HepG2 (cell line): ENCODE results near the gene ATP6V0A1. TPM values are rescaled to one million over a fixed set of nuclear protein-coding genes. Genes with fewer than 3 reads are reported as not detected.
A peak's percentile ranks its signal among the peaks of the same experiment; 100 is the strongest.

ENCODE experiments used
- ARID2 ChIP-seq: sonication (generic); formaldehyde crosslinking; IDR thresholded peaks from 2 replicates; pipeline ENCODE4 v1.8.1; 2022; ENCODE audit warnings: mild to moderate bottlenecking, missing genetic modification reagents, borderline replicate concordance
- CCAR2 ChIP-seq: fragments of 200-400 bp; formaldehyde crosslinking; optimal IDR thresholded peaks from 2 replicates; pipeline ENCODE3; 2018; ENCODE audit warnings: low read depth, mild to moderate bottlenecking, low read length, moderate library complexity
- FOXK1 ChIP-seq: sonication (generic); formaldehyde crosslinking; IDR thresholded peaks from 2 replicates; pipeline ENCODE4 v1.4.0; 2020; ENCODE audit warnings: low read depth, missing genetic modification reagents, borderline replicate concordance
- IRF9 ChIP-seq: sonication (generic); formaldehyde crosslinking; IDR thresholded peaks from 2 replicates; pipeline ENCODE4 v1.8.0; 2022; ENCODE audit warnings: missing genetic modification reagents, mild to moderate bottlenecking, borderline replicate concordance
- ONECUT2 ChIP-seq: sonication (generic); formaldehyde crosslinking; IDR thresholded peaks from 2 replicates; pipeline ENCODE4 v1.4.0; 2020; ENCODE audit warnings: missing genetic modification reagents
- PBX3 ChIP-seq: sonication (generic); formaldehyde crosslinking; IDR thresholded peaks from 2 replicates; pipeline ENCODE4 v1.8.1; 2023; ENCODE audit warnings: missing genetic modification reagents, inconsistent platforms, borderline replicate concordance
- RARG ChIP-seq: sonication (generic); formaldehyde crosslinking; IDR thresholded peaks from 2 replicates; pipeline ENCODE4 v1.4.0; 2020; ENCODE audit warnings: low read depth, mild to moderate bottlenecking, missing genetic modification reagents
- RBFOX2 ChIP-seq: fragments of 200-400 bp; formaldehyde crosslinking; IDR thresholded peaks from 2 replicates; pipeline ENCODE4 v1.6.1; 2017; ENCODE audit warnings: low read depth, mild to moderate bottlenecking, low read length
- TEAD2 ChIP-seq: sonication (generic); formaldehyde crosslinking; IDR thresholded peaks from 2 replicates; pipeline ENCODE4 v1.9.0; 2021; ENCODE audit warnings: missing genetic modification reagents
- ZBTB3 ChIP-seq: sonication (generic); formaldehyde crosslinking; IDR thresholded peaks from 2 replicates; pipeline ENCODE4 v1.4.0; 2020; ENCODE audit warnings: low read depth, mild to moderate bottlenecking, moderate library complexity, missing genetic modification reagents, borderline replicate concordance
- ZNF30 ChIP-seq: sonication (generic); formaldehyde crosslinking; IDR thresholded peaks from 2 replicates; pipeline ENCODE4 v1.5.0; 2020; ENCODE audit warnings: mild to moderate bottlenecking, missing genetic modification reagents
- ZNF562 ChIP-seq: sonication (generic); formaldehyde crosslinking; IDR thresholded peaks from 2 replicates; pipeline ENCODE4 v1.8.0; 2022; ENCODE audit warnings: missing genetic modification reagents, borderline replicate concordance
- ZNF704 ChIP-seq: sonication (generic); formaldehyde crosslinking; IDR thresholded peaks from 2 replicates; pipeline ENCODE4 v1.8.1; 2023; ENCODE audit warnings: mild to moderate bottlenecking, inconsistent platforms, moderate library complexity, missing genetic modification reagents, borderline replicate concordance
- ZNF710 ChIP-seq: sonication (generic); formaldehyde crosslinking; IDR thresholded peaks from 2 replicates; pipeline ENCODE4 v1.5.0; 2020; ENCODE audit warnings: mild to moderate bottlenecking, missing genetic modification reagents, borderline replicate concordance
- ZNF839 ChIP-seq: sonication (generic); formaldehyde crosslinking; IDR thresholded peaks from 2 replicates; pipeline ENCODE4 v1.4.0; 2020; ENCODE audit warnings: missing genetic modification reagents, mild to moderate bottlenecking, borderline replicate concordance
- polyA plus RNA-seq, 8 experiments: library from polyadenylated mRNA; depleted of rRNA in 3 of 8; stranded (reverse) in 7 of 8; unstranded in 1 of 8; fragments of >200 nt; fragmentation: Illumina TruSeq in 4 of 8; extraction: Trizol in 4 of 8; gene quantifications; 2 replicates each; pipeline versions ENCODE4 v1.2.1 to v1.2.3, GENCODE V29; 2011 to 2016; ENCODE audit warnings: low read depth in 4 of 8, missing spikeins in 1 of 8, mixed read lengths in 1 of 8; ENCODE audit not compliant: insufficient read depth in 1 of 8
- total RNA-seq, 5 experiments: library from RNA; depleted of rRNA; stranded (reverse); fragments of >200 nt; fragmentation: Illumina TruSeq; extraction: Trizol; gene quantifications; 2 replicates each; pipeline ENCODE4 v1.2.3, GENCODE V29; 2016; ENCODE audit warnings: low read depth in 1 of 5
- TF ChIP-seq, protein P1 (sequence below): sonication (generic); formaldehyde crosslinking; IDR thresholded peaks from 2 replicates; pipeline ENCODE4 v1.4.0; 2020; ENCODE audit warnings: mild to moderate bottlenecking, missing genetic modification reagents
- TF ChIP-seq, protein P2 (sequence below): sonication (generic); formaldehyde crosslinking; conservative IDR thresholded peaks from 2 replicates; pipeline ENCODE4 v1.8.0; 2022; ENCODE audit warnings: low read depth, missing genetic modification reagents
- TF ChIP-seq, protein P3 (sequence below): sonication (generic); formaldehyde crosslinking; IDR thresholded peaks from 2 replicates; pipeline ENCODE4 v1.5.0; 2020; ENCODE audit warnings: mild to moderate bottlenecking, missing genetic modification reagents

Gene ATP6V0A1
- total and polyA plus RNA-seq, 2 of the 13 experiments (the other 11 are each of a cell fraction or from before 2014, with no cell fraction given): 27.9 to 54.1 TPM

DNA sequence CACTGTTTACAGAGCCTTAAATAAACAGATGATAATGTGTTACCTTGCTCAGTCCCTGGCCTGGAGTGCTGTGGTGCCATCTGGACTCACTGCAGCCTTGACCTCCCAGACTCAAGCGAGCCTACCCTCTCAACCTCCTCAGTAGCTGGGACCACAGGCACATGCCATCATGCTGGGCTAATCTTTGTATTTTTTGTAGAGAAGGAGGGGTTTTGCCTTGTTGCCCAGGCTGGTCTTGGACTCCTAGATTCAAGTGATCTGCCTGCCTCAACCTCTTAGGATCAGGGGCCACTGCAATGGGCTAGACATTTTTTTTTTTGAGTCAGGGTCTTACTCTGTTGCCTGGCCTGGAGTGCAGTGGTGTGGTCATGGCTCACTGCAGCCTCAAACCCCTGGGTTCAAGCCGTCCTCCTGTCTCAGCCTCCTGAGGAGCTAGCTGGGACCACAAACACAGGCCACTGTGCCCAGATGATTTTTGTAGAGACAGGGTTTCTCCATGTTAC lies 72.3 kb downstream of the ATP6V0A1 start (continued):
- TF ChIP-seq ZNF562 (CRISPR knock-in tag): no peak
- peak; percentile 78; the same call in 1 of the 2 replicates for TF ChIP-seq ZNF710 (CRISPR knock-in tag)
- no peak; the same call in 1 of the 2 replicates for TF ChIP-seq IRF9 (CRISPR knock-in tag)
- no peak for TF ChIP-seq PBX3
- TF ChIP-seq ONECUT2 (CRISPR knock-in tag): 0 out of 2 replicates have a peak, but pooled peaks have one; percentile 24
- peak; percentile 22; the same call in 1 of the 2 replicates for TF ChIP-seq RARG (CRISPR knock-in tag)
- no peak for TF ChIP-seq CCAR2
- TF ChIP-seq, protein P1, sequence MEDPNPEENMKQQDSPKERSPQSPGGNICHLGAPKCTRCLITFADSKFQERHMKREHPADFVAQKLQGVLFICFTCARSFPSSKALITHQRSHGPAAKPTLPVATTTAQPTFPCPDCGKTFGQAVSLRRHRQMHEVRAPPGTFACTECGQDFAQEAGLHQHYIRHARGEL (CRISPR knock-in tag): no peak
- TF ChIP-seq, protein P2, sequence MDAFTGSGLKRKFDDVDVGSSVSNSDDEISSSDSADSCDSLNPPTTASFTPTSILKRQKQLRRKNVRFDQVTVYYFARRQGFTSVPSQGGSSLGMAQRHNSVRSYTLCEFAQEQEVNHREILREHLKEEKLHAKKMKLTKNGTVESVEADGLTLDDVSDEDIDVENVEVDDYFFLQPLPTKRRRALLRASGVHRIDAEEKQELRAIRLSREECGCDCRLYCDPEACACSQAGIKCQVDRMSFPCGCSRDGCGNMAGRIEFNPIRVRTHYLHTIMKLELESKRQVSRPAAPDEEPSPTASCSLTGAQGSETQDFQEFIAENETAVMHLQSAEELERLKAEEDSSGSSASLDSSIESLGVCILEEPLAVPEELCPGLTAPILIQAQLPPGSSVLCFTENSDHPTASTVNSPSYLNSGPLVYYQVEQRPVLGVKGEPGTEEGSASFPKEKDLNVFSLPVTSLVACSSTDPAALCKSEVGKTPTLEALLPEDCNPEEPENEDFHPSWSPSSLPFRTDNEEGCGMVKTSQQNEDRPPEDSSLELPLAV (CRISPR knock-in tag): no peak
- TF ChIP-seq FOXK1: peak; percentile 67
- TF ChIP-seq ARID2 (CRISPR knock-in tag): 0 out of 2 replicates have a peak, but pooled peaks have one; percentile 44
- TF ChIP-seq TEAD2 (CRISPR knock-in tag): no peak
- no peak for TF ChIP-seq ZNF704 (CRISPR knock-in tag)
- TF ChIP-seq ZNF839 (CRISPR knock-in tag): no peak; the same call in 1 of the 2 replicates
- no peak for TF ChIP-seq RBFOX2
- peak; percentile 97 for TF ChIP-seq ZBTB3
- no peak for TF ChIP-seq ZNF30 (CRISPR knock-in tag)
- TF ChIP-seq, protein P3, sequence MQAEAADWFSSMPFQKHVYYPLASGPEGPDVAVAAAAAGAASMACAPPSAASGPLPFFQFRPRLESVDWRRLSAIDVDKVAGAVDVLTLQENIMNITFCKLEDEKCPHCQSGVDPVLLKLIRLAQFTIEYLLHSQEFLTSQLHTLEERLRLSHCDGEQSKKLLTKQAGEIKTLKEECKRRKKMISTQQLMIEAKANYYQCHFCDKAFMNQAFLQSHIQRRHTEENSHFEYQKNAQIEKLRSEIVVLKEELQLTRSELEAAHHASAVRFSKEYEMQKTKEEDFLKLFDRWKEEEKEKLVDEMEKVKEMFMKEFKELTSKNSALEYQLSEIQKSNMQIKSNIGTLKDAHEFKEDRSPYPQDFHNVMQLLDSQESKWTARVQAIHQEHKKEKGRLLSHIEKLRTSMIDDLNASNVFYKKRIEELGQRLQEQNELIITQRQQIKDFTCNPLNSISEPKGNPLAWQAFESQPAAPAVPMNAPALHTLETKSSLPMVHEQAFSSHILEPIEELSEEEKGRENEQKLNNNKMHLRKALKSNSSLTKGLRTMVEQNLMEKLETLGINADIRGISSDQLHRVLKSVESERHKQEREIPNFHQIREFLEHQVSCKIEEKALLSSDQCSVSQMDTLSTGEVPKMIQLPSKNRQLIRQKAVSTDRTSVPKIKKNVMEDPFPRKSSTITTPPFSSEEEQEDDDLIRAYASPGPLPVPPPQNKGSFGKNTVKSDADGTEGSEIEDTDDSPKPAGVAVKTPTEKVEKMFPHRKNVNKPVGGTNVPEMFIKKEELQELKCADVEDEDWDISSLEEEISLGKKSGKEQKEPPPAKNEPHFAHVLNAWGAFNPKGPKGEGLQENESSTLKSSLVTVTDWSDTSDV (CRISPR knock-in tag): no peak
